Measurements from ENCODE around the gene CLCN5.

CLCN5 gene

DNA sequence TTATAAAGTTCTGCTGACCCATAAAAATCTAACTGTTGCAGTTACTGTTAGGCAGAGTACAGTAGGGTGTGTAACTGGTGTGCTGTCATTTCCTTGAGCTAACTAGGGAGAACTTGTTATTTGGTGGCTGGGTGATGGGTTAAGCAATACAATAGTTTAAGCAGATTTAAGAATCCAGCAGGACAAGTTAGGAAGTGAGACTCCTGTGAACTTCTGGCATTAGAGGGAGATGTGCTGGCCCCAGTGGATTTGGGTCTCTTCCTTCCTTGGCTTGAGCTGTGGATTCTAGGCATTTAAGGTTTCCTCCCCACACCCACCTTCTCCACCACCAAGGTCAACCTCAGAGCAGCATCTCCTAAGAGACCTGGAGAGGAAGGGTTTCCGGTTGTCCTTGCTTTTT is 70.5 kb downstream of the CLCN5 start:
- H3K27me3 ChIP-seq (ENCODE audit: control insufficient read depth in 2 of 2, insufficient read depth in 2 of 2, low read length in 2 of 2) = no peaks in the 10 kb centered on the region
- H3K36me3 ChIP-seq (ENCODE audit: control insufficient read depth in 2 of 2, insufficient read depth in 2 of 2, low read length in 2 of 2) = no peaks in the 10 kb centered on the region
- no peak overlapping the region for H3K4me3 ChIP-seq (ENCODE audit: low read length in 2 of 2)
- H3K27ac ChIP-seq (ENCODE audit: low read depth in 2 of 2, low read length in 2 of 2) = no peak overlapping the region
- H3K9ac ChIP-seq (ENCODE audit: low read depth in 1 of 2, low read length in 2 of 2) = no peak overlapping the region
- no peaks in the 10 kb centered on the region for H3K9me3 ChIP-seq (ENCODE audit: control insufficient read depth in 2 of 2, low read length in 2 of 2)
- peaks cover 0 to 2% of the 10 kb centered on the region in 2 donors for H3K4me1 ChIP-seq (ENCODE audit: control insufficient read depth in 2 of 2, insufficient read depth in 2 of 2, low read length in 2 of 2)

DNA sequence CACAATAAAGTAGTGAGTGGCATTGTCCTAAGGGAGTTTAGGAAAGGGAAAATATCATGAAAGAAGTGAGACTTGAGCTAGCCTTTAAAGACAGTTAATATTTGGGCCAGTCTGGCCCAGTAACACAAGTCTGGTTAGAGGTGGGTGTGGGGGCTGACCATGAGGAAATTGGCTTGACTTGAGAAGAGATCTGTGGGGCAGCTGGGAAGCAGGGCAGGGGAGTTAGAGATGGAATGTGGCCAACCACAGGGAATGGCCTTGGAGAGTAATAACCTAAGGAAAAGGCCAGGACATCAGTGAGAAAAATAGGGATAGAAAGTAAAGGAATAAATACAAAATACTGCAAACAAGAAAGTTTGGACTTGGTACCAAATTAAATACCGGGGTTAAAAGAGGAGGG is 71.3 kb downstream of the CLCN5 start:
- Histone ChIP-seq H3K36me3 (ENCODE audit: control insufficient read depth in 2 of 2, insufficient read depth in 2 of 2, low read length in 2 of 2) (no peaks in the 10 kb centered on the region), H3K4me3 (ENCODE audit: low read length in 2 of 2) (no peak overlapping the region), H3K27me3 (ENCODE audit: control insufficient read depth in 2 of 2, insufficient read depth in 2 of 2, low read length in 2 of 2) (no peaks in the 10 kb centered on the region), H3K9ac (ENCODE audit: low read depth in 1 of 2, low read length in 2 of 2) (no peak overlapping the region), H3K4me1 (ENCODE audit: control insufficient read depth in 2 of 2, insufficient read depth in 2 of 2, low read length in 2 of 2) (no peaks in the 10 kb centered on the region), H3K9me3 (ENCODE audit: control insufficient read depth in 2 of 2, low read length in 2 of 2) (no peaks in the 10 kb centered on the region), H3K27ac (ENCODE audit: low read depth in 2 of 2, low read length in 2 of 2) (no peak overlapping the region)

DNA sequence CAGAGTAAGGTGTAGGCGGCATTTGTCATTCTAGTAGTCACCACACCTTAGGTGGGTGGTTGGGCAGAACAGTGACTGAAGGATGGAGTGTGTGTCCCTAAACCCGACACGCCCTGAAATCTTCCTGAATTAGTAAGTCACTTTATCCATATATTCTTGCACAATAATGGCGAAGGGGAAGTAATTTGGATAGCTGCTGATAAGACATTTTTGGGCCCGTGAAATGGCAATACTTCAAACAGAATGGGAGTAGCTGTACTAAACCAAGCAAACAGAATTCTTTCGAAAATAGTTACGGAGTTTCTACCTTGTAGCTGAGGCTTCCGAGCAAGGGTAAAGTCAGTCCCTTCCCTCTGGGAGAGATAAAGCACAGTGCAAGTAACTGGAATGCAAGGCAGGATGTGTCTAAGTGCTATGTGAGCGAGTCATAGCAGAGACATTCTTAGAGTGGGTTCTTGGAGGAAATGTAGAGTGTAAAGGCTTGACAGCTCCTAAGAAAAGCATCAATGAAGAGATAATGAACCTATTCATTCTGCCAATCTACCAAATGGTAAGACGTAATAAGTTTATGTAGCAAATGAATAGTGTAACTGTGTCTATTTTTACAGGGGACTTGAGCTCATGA is 72.8 kb downstream of the CLCN5 start:
- H3K4me3 ChIP-seq (ENCODE audit: low read length in 2 of 2) = no peak overlapping the region
- H3K36me3 ChIP-seq (ENCODE audit: control insufficient read depth in 2 of 2, insufficient read depth in 2 of 2, low read length in 2 of 2) = no peaks in the 10 kb centered on the region
- no peak overlapping the region for H3K27ac ChIP-seq (ENCODE audit: low read depth in 2 of 2, low read length in 2 of 2)
- H3K4me1 ChIP-seq (ENCODE audit: control insufficient read depth in 2 of 2, insufficient read depth in 2 of 2, low read length in 2 of 2) = no peaks in the 10 kb centered on the region
- no peaks in the 10 kb centered on the region for H3K9me3 ChIP-seq (ENCODE audit: control insufficient read depth in 2 of 2, low read length in 2 of 2)
- H3K27me3 ChIP-seq (ENCODE audit: control insufficient read depth in 2 of 2, insufficient read depth in 2 of 2, low read length in 2 of 2) = no peaks in the 10 kb centered on the region
- no peak overlapping the region for H3K9ac ChIP-seq (ENCODE audit: low read depth in 1 of 2, low read length in 2 of 2)

DNA sequence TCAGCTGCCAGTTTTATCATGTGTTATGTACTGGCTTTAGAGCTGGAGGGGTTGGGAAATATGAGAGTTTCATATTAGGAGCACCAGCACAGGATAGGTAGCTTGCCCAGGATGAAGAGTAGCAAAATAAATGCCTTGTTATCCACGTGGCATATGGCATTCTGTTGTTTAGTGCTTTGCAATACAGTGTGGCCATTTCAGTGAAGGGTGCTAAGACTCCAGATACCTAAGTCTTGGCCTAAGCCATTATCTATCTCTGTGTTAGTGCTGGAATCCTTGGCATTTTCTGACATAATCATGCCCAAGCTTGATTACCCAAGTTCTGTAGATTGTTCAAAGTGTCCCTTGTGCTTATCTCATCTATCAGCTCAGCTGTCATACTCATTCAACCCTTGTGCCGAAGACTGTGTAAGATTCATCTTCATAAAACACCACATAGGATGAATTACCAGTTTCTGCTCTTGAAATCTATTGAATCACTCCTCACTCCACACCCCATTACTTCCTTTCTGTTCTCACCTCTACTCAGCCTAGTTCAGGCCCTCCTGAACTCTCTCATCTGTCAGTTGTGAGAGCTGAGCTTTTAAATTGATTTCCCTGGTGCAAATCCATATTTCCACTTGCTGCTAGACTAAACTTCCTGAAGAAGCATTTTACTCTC is 73.5 kb downstream of the CLCN5 start:
- Histone ChIP-seq H3K27ac (ENCODE audit: low read depth in 2 of 2, low read length in 2 of 2) (no peak overlapping the region), H3K9me3 (ENCODE audit: control insufficient read depth in 2 of 2, low read length in 2 of 2) (no peaks in the 10 kb centered on the region), H3K27me3 (ENCODE audit: control insufficient read depth in 2 of 2, insufficient read depth in 2 of 2, low read length in 2 of 2) (no peaks in the 10 kb centered on the region), H3K4me1 (ENCODE audit: control insufficient read depth in 2 of 2, insufficient read depth in 2 of 2, low read length in 2 of 2) (no peaks in the 10 kb centered on the region), H3K36me3 (ENCODE audit: control insufficient read depth in 2 of 2, insufficient read depth in 2 of 2, low read length in 2 of 2) (no peaks in the 10 kb centered on the region), H3K9ac (ENCODE audit: low read depth in 1 of 2, low read length in 2 of 2) (no peak overlapping the region), H3K4me3 (ENCODE audit: low read length in 2 of 2) (no peak overlapping the region)

DNA sequence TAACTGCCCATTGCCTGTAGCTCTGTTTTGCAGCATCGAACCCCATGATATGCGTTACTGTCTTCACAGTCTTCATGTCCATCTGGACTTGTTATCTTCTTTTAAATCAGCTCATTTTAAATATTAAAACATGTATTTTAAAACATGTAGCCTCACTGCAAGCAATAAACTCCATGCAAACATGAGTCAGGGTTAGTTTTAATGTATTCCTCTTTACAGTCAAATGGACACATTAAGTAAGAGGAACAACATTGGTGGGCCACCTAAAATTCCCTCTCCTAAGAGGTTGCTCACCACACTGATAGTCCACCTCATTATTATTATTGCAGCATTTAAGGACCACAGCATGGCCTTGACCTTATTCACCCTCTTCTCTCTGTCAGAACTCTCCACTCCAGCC is 74.1 kb downstream of the CLCN5 start:
- no peak overlapping the region for H3K27ac ChIP-seq (ENCODE audit: low read depth in 2 of 2, low read length in 2 of 2)
- H3K4me3 ChIP-seq (ENCODE audit: low read length in 2 of 2) = no peak overlapping the region
- no peaks in the 10 kb centered on the region for H3K27me3 ChIP-seq (ENCODE audit: control insufficient read depth in 2 of 2, insufficient read depth in 2 of 2, low read length in 2 of 2)
- no peaks in the 10 kb centered on the region for H3K9me3 ChIP-seq (ENCODE audit: control insufficient read depth in 2 of 2, low read length in 2 of 2)
- H3K9ac ChIP-seq (ENCODE audit: low read depth in 1 of 2, low read length in 2 of 2) = no peak overlapping the region
- no peaks in the 10 kb centered on the region for H3K4me1 ChIP-seq (ENCODE audit: control insufficient read depth in 2 of 2, insufficient read depth in 2 of 2, low read length in 2 of 2)
- H3K36me3 ChIP-seq (ENCODE audit: control insufficient read depth in 2 of 2, insufficient read depth in 2 of 2, low read length in 2 of 2) = no peaks in the 10 kb centered on the region

DNA sequence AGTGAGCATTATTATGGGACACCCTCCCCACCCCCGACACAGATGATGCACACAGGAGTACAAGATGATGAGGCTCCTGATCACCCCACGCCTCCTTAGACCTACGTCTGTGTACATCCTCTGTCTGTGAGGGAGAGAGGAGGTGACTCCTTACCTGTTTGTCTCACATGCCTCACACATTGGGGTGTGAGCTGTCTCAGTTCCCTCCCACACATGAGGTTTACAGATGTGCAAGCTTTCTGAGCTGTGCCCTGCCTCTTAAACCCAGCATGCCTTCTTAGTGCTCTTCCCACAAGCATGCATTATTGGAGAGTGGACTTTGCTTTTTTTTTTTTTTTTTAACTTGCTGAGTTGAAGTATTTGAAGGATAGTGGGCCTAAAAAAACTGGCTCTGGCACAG is 76.7 kb downstream of the CLCN5 start:
- no peaks in the 10 kb centered on the region for H3K4me1 ChIP-seq (ENCODE audit: control insufficient read depth in 2 of 2, insufficient read depth in 2 of 2, low read length in 2 of 2)
- no peaks in the 10 kb centered on the region for H3K36me3 ChIP-seq (ENCODE audit: control insufficient read depth in 2 of 2, insufficient read depth in 2 of 2, low read length in 2 of 2)
- no peak overlapping the region for H3K9ac ChIP-seq (ENCODE audit: low read depth in 1 of 2, low read length in 2 of 2)
- H3K27me3 ChIP-seq (ENCODE audit: control insufficient read depth in 2 of 2, insufficient read depth in 2 of 2, low read length in 2 of 2) = no peaks in the 10 kb centered on the region
- no peak overlapping the region for H3K27ac ChIP-seq (ENCODE audit: low read depth in 2 of 2, low read length in 2 of 2)
- H3K4me3 ChIP-seq (ENCODE audit: low read length in 2 of 2) = no peak overlapping the region
- no peaks in the 10 kb centered on the region for H3K9me3 ChIP-seq (ENCODE audit: control insufficient read depth in 2 of 2, low read length in 2 of 2)

DNA sequence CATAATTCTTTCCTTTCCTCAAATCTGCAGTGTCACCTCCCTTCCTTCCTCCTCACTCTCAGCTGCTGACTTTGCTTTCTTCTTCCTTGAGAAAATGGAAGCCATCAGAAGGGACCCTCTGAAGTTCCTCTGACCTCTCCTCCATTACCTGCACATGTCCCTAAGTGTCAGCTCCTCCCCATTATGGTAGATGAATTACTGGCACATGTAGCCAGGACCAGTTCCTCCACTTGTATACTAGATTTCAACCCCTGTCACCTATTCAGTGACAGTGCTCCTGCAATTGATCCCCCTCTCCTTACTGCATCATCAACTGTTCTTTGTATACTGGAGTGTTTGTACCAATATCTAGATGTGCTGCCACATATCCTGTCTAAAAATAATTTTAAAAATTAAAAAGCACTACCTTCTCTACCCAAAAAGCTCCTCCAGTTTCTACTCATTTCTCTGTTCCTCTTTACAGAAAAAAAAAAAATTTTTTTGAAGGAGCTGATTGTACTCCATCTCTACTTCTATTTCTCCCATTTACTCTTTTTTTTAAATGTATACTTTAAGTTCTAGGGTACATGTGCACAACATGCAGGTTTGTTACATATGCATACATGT is 78.6 kb downstream of the CLCN5 start:
- Histone ChIP-seq H3K9me3 (ENCODE audit: control insufficient read depth in 2 of 2, low read length in 2 of 2) (no peaks in the 10 kb centered on the region), H3K27ac (ENCODE audit: low read depth in 2 of 2, low read length in 2 of 2) (no peak overlapping the region), H3K9ac (ENCODE audit: low read depth in 1 of 2, low read length in 2 of 2) (no peak overlapping the region), H3K4me1 (ENCODE audit: control insufficient read depth in 2 of 2, insufficient read depth in 2 of 2, low read length in 2 of 2) (no peaks in the 10 kb centered on the region), H3K27me3 (ENCODE audit: control insufficient read depth in 2 of 2, insufficient read depth in 2 of 2, low read length in 2 of 2) (no peaks in the 10 kb centered on the region), H3K4me3 (ENCODE audit: low read length in 2 of 2) (no peak overlapping the region), H3K36me3 (ENCODE audit: control insufficient read depth in 2 of 2, insufficient read depth in 2 of 2, low read length in 2 of 2) (no peaks in the 10 kb centered on the region)

DNA sequence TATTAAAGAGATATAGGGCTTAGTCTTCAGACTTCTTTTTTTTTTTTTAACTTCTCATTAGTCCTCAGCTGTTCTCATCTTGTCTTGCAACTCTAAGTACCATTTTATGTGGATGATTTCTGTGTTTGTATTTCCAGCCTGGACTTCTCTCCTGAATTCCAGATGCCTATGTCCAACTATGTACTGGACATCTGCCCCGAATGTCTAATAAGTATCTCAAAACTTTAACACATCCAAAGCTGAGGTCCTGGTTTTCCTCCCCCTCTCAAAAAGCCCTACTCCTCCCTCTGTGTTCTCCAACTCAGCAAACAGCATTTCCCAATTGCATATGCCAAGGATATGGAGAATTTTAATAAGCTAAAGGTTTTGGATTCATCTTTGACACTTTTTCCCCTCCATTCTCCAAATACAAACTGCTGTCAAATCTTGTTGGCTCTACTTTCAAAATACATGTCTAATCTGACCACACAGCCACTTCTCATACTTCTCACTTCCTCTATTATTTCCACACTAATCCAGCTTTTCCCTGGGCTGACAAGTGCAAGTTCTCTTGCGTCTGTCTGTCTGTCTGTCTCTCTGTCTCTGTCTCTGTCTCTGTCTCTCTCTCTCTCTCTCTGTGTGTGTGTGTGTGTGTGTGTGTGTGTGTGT is 79.8 kb downstream of the CLCN5 start:
- H3K9me3 ChIP-seq (ENCODE audit: control insufficient read depth in 2 of 2, low read length in 2 of 2) = no peaks in the 10 kb centered on the region
- no peak overlapping the region for H3K9ac ChIP-seq (ENCODE audit: low read depth in 1 of 2, low read length in 2 of 2)
- no peaks in the 10 kb centered on the region for H3K36me3 ChIP-seq (ENCODE audit: control insufficient read depth in 2 of 2, insufficient read depth in 2 of 2, low read length in 2 of 2)
- H3K4me3 ChIP-seq (ENCODE audit: low read length in 2 of 2) = no peak overlapping the region
- H3K4me1 ChIP-seq (ENCODE audit: control insufficient read depth in 2 of 2, insufficient read depth in 2 of 2, low read length in 2 of 2) = no peaks in the 10 kb centered on the region
- no peak overlapping the region for H3K27ac ChIP-seq (ENCODE audit: low read depth in 2 of 2, low read length in 2 of 2)
- no peaks in the 10 kb centered on the region for H3K27me3 ChIP-seq (ENCODE audit: control insufficient read depth in 2 of 2, insufficient read depth in 2 of 2, low read length in 2 of 2)

DNA sequence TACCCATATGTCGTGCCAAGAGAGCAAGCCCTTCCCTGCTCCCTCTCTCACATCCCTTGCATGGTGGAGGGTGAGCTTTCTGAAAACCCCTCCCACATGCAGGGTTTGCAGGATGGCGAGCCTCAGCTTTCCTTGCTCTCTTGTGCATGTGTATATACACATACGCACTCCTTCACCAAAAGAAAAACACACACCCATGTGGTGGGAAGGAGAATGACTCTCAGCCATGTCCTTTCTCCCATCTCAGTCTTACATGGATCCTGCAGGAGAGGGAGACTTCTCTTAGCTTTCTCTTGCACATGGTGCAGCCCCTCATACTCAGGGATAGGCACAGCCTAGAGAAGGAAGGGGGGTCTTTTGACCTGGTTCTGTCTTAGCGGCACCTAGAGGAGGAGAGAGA is 81.1 kb downstream of the CLCN5 start:
- no peak overlapping the region for H3K27ac ChIP-seq (ENCODE audit: low read depth in 2 of 2, low read length in 2 of 2)
- H3K36me3 ChIP-seq (ENCODE audit: control insufficient read depth in 2 of 2, insufficient read depth in 2 of 2, low read length in 2 of 2) = no peaks in the 10 kb centered on the region
- no peak overlapping the region for H3K9ac ChIP-seq (ENCODE audit: low read depth in 1 of 2, low read length in 2 of 2)

DNA sequence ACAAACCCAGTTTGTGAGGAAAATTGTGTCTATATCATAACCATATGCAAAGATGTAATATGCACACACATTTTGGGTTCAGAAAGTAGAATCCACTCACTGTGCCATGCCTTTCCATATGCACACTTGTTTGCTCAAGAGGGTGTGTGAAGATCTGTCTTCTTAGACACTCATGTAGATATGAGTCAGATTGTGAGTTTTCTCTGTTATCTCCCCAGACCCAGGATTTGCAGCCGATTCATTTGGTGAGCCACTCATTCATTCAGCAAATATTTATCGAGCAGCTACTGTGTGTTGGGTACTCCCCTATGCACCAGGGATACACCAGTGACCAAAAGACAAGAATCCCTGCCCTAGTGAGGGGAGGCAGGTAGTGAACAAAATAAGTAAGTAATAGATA is 81.5 kb downstream of the CLCN5 start:
- Histone ChIP-seq H3K4me3 (ENCODE audit: low read length in 2 of 2) (no peak overlapping the region), H3K9me3 (ENCODE audit: control insufficient read depth in 2 of 2, low read length in 2 of 2) (no peaks in the 10 kb centered on the region), H3K4me1 (ENCODE audit: control insufficient read depth in 2 of 2, insufficient read depth in 2 of 2, low read length in 2 of 2) (no peaks in the 10 kb centered on the region), H3K36me3 (ENCODE audit: control insufficient read depth in 2 of 2, insufficient read depth in 2 of 2, low read length in 2 of 2) (no peaks in the 10 kb centered on the region), H3K9ac (ENCODE audit: low read depth in 1 of 2, low read length in 2 of 2) (no peak overlapping the region), H3K27me3 (ENCODE audit: control insufficient read depth in 2 of 2, insufficient read depth in 2 of 2, low read length in 2 of 2) (no peaks in the 10 kb centered on the region), H3K27ac (ENCODE audit: low read depth in 2 of 2, low read length in 2 of 2) (no peak overlapping the region)

More for the DNA sequence above, 81.1 kb downstream of the CLCN5 start:
- Histone ChIP-seq H3K9me3 (ENCODE audit: control insufficient read depth in 2 of 2, low read length in 2 of 2) (no peaks in the 10 kb centered on the region), H3K27me3 (ENCODE audit: control insufficient read depth in 2 of 2, insufficient read depth in 2 of 2, low read length in 2 of 2) (no peaks in the 10 kb centered on the region), H3K4me3 (ENCODE audit: low read length in 2 of 2) (no peak overlapping the region), H3K4me1 (ENCODE audit: control insufficient read depth in 2 of 2, insufficient read depth in 2 of 2, low read length in 2 of 2) (no peaks in the 10 kb centered on the region)

Measured in mucosa of rectum (tissue), 2 donors.